Measurements from ENCODE around the gene ANKLE2.

The ANKLE2 gene

DNA sequence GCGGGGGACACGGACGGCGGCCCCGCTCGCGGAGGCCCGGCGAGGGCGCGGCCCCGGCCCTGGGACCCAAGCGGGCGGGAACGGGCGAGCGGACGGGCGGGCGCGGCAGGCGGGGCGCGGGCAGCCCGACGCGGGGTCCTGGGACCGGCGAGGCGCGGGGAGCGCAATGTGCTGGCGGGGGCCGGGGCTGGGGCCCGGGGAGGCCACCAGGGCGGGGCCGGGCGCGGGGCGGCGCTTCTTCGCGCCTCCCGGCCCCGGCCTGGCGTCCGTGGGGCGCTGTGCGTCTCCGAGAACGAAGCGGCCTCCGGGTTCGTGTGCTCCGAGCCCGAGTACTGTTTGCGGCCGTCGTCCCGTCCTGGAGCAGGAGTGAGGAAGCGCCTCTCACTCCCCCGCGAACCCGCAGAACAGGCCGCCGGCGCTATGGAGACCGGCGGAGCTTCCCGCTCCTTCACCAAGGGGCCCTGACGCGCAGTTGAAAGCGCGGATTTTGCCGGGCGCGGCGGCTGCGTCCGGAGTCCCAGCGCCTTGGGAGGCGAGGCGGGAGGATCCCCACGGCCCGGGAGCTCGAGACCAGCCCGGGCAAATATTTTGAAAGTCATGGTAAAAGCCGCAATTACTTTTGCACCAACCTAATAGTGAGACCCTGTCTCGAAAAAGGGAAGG, 420 bp upstream of the ANKLE2 start (continued):
- peak; percentile 92 for TF ChIP-seq ZNF561 (tag by site-specific recombination; IDR thresholded peaks at IDR 0.05; ENCODE audit: borderline replicate concordance)
- no peak for TF ChIP-seq PRDM2 (tag by site-specific recombination; IDR thresholded peaks at IDR 0.05; ENCODE audit: borderline replicate concordance)
- TF ChIP-seq ZNF629 (tag by site-specific recombination; IDR thresholded peaks at IDR 0.05): 0 out of 2 replicates have a peak, but pooled peaks have one; percentile 49
- peak; percentile 14; the same call in 1 of the 2 replicates for TF ChIP-seq TSHZ1 (tag by site-specific recombination; IDR thresholded peaks at IDR 0.05; ENCODE audit: borderline replicate concordance)
- no peak for TF ChIP-seq ZNF488 (tag by site-specific recombination; IDR thresholded peaks at IDR 0.05)
- TF ChIP-seq ZNF214 (tag by site-specific recombination; IDR thresholded peaks at IDR 0.05; ENCODE audit: borderline replicate concordance): no peak
- TF ChIP-seq ZSCAN23 (tag by site-specific recombination; IDR thresholded peaks at IDR 0.05): 0 out of 2 replicates have a peak, but pooled peaks have one; percentile 61
- 0 out of 2 replicates have a peak, but pooled peaks have one; percentile 44 for TF ChIP-seq HOXC10 (CRISPR knock-in tag; IDR thresholded peaks at IDR 0.05)
- peak; percentile 92 for TF ChIP-seq ZSCAN30 (tag by site-specific recombination; IDR thresholded peaks at IDR 0.05)
- TF ChIP-seq ZNF175 (tag by site-specific recombination; IDR thresholded peaks at IDR 0.05): no peak
- TF ChIP-seq ZNF624 (tag by site-specific recombination; IDR thresholded peaks at IDR 0.05): no peak
- TF ChIP-seq GLI2 (tag by site-specific recombination; IDR thresholded peaks at IDR 0.05; ENCODE audit: borderline replicate concordance, low read depth): no peak
- TF ChIP-seq ZNF558 (tag by site-specific recombination; IDR thresholded peaks at IDR 0.05): no peak
- TF ChIP-seq ZNF169 (tag by site-specific recombination; IDR thresholded peaks at IDR 0.05): no peak
- TF ChIP-seq ZNF501 (tag by site-specific recombination; IDR thresholded peaks at IDR 0.05): peak; percentile 89
- TF ChIP-seq ZNF18 (tag by site-specific recombination; IDR thresholded peaks at IDR 0.05): no peak
- peak; percentile 58 for TF ChIP-seq ZNF341 (tag by site-specific recombination; IDR thresholded peaks at IDR 0.05; ENCODE audit: low read depth)
- no peak for TF ChIP-seq ZNF571 (tag by site-specific recombination; IDR thresholded peaks at IDR 0.05)
- TF ChIP-seq ZIC2 (tag by site-specific recombination; IDR thresholded peaks at IDR 0.05): no peak
- peak; percentile 33; the same call in 1 of the 2 replicates for TF ChIP-seq IKZF3 (tag by site-specific recombination; IDR thresholded peaks at IDR 0.05)
- TF ChIP-seq ZNF76 (tag by site-specific recombination; IDR thresholded peaks at IDR 0.05; ENCODE audit: borderline replicate concordance, low read depth): peak; percentile 65; the same call in 1 of the 2 replicates
- TF ChIP-seq ZNF670 (tag by site-specific recombination; IDR thresholded peaks at IDR 0.05; ENCODE audit: low read depth): no peak
- TF ChIP-seq ZBTB21 (tag by site-specific recombination; IDR thresholded peaks at IDR 0.05): no peak; the same call in 1 of the 2 replicates
- no peak for TF ChIP-seq ZNF155 (tag by site-specific recombination; IDR thresholded peaks at IDR 0.05)
- TF ChIP-seq WT1 (tag by site-specific recombination; IDR thresholded peaks at IDR 0.05): no peak
- no peak for TF ChIP-seq ZBTB1 (tag by site-specific recombination; IDR thresholded peaks at IDR 0.05)
- peak; percentile 48; the same call in 1 of the 2 replicates for TF ChIP-seq GLI4 (tag by site-specific recombination; IDR thresholded peaks at IDR 0.05)
- TF ChIP-seq ZFP41 (tag by site-specific recombination; IDR thresholded peaks at IDR 0.05; ENCODE audit: borderline replicate concordance): no peak
- TF ChIP-seq ZNF596 (tag by site-specific recombination; IDR thresholded peaks at IDR 0.05): 0 out of 2 replicates have a peak, but pooled peaks have one; percentile 55
